BLaER1 treated with 17β-estradiol and CSF1 and Interleukin-3, amounts not matched to agents 10 nM and 100 nM (cell line): ENCODE measurements around the gene PAX3.

Source experiments
- H3K27ac ChIP-seq, 11 experiments: shearing (Covaris generic); formaldehyde crosslinking; 2 replicates each; pipeline ENCODE4 v1.8.1; 2022
- H3K27me3 ChIP-seq, 11 experiments: shearing (Covaris generic); formaldehyde crosslinking; 2 replicates each; pipeline ENCODE4 v1.8.1; 2022
- H3K36me3 ChIP-seq, 11 experiments: shearing (Covaris generic); formaldehyde crosslinking; 2 replicates each; pipeline ENCODE4 v1.8.1; 2022
- H3K4me1 ChIP-seq, 10 experiments: shearing (Covaris generic); formaldehyde crosslinking; 2 replicates each; pipeline ENCODE4 v1.8.1; 2022
- H3K4me2 ChIP-seq, 11 experiments: shearing (Covaris generic); formaldehyde crosslinking; 2 replicates each; pipeline ENCODE4 v1.8.1; 2022
- H3K4me3 ChIP-seq, 10 experiments: shearing (Covaris generic); formaldehyde crosslinking; 2 replicates each; pipeline ENCODE4 v1.8.1; 2022
- H3K9ac ChIP-seq, 11 experiments: shearing (Covaris generic); formaldehyde crosslinking; 2 replicates each; pipeline ENCODE4 v1.8.1; 2022
- H3K9me3 ChIP-seq, 11 experiments: shearing (Covaris generic); formaldehyde crosslinking; replicated peaks in 1 of 11; 2 replicates each; pipeline ENCODE4 v1.8.1; 2022
- H4K20me1 ChIP-seq, 11 experiments: shearing (Covaris generic); formaldehyde crosslinking; 2 replicates each; pipeline ENCODE4 v1.8.1; 2022
- Cebpa-rat ChIP-seq, 11 experiments: shearing (Covaris generic); IDR thresholded peaks; 2 replicates each; pipeline ENCODE4 v1.8.1; 2022

Gene PAX3

DNA sequence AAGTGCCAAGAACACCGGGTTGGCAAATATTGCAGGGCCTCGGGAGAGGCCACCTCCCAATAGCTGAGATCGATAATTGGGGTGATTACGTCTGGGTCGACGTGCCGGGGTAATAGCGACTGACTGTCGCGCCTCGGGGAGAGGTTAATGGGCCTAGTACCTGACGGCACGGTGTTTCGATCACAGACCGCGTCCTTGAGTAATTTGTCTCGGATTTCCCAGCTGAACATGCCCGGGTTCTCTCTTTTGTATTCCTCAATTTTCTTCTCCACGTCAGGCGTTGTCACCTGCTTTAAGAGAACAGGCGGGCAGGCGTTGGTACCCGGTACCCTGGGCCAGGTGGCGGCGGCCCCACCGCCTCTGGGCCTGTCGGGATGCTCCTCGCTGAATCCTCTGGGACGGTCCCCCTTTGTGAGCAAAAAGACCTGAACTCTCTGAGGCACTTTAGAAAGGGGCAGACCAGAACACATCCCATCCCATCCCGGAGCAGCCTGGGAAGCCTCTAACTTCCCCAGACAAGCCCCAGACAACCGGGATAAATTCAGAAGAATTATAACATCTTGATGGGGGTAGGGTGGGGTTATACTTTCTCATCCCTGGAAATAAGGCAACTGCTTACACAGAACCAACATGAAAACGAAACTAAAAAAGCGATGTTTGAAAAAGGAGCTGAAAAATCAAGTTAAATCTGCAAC is 3.3 kb downstream of the PAX3 start:
- Histone ChIP-seq H4K20me1 (peaks cover 0 to 6% (median 0%) of the 10 kb centered on the region in 11 experiments; a peak in 5 of 22 replicates), H3K27ac (no peak overlapping the region), H3K9me3 (peaks cover 43 to 75% (median 60%) of the 10 kb centered on the region in 11 experiments), H3K4me3 (peak overlapping the region in 5 of 10 experiments; percentile 4 to 42 (median 27); a peak in 7 of 20 replicates), H3K9ac (no peak overlapping the region), H3K27me3 (peaks cover 99 to 100% (median 100%) of the 10 kb centered on the region in 11 experiments), H3K4me1 (peaks cover 0 to 12% (median 0%) of the 10 kb centered on the region in 10 experiments; a peak in 4 of 20 replicates), H3K36me3 (no peaks in the 10 kb centered on the region), H3K4me2 (peak overlapping the region in 8 of 11 experiments; percentile 3 to 64 (median 13); a peak in 8 of 22 replicates)
- no peak for TF ChIP-seq Cebpa-rat (IDR thresholded peaks at IDR 0.05)

DNA sequence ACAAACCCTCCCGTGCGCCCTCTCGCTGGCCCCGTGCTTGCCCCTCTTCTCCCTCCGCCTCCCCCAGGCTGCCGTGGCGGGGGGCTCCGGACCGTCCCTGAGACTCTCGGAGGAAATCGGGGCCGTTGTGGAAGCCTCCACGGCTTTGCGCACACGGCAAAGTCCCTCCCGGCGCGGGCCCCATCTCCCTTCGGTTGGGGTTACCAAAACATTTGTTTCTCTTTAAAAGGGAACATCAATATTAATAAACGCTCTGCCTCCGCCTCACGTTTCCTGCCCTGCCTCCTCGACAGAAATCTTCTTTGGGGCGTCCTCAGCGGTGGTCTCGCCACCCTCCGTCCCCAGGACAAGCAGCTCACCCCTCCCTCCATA is 3.8 kb downstream of the PAX3 start:
- H3K4me2 ChIP-seq, result peak overlapping the region in 1 of 11 experiments; percentile 55; a peak in 3 of 22 replicates
- H3K4me3 ChIP-seq, result peak overlapping the region in 1 of 10 experiments; percentile 42; a peak in 2 of 20 replicates
- peaks cover 99 to 100% (median 100%) of the 10 kb centered on the region in 11 experiments for H3K27me3 ChIP-seq
- peaks cover 40 to 70% (median 58%) of the 10 kb centered on the region in 11 experiments for H3K9me3 ChIP-seq
- H3K4me1 ChIP-seq, result peaks cover 0 to 15% (median 0%) of the 10 kb centered on the region in 10 experiments; a peak in 4 of 20 replicates
- H3K36me3 ChIP-seq, result no peaks in the 10 kb centered on the region
- no peak overlapping the region for H3K27ac ChIP-seq
- TF ChIP-seq Cebpa-rat (IDR thresholded peaks at IDR 0.05), result no peak
- peaks cover 0 to 6% (median 0%) of the 10 kb centered on the region in 11 experiments; a peak in 5 of 22 replicates for H4K20me1 ChIP-seq
- no peak overlapping the region for H3K9ac ChIP-seq

DNA sequence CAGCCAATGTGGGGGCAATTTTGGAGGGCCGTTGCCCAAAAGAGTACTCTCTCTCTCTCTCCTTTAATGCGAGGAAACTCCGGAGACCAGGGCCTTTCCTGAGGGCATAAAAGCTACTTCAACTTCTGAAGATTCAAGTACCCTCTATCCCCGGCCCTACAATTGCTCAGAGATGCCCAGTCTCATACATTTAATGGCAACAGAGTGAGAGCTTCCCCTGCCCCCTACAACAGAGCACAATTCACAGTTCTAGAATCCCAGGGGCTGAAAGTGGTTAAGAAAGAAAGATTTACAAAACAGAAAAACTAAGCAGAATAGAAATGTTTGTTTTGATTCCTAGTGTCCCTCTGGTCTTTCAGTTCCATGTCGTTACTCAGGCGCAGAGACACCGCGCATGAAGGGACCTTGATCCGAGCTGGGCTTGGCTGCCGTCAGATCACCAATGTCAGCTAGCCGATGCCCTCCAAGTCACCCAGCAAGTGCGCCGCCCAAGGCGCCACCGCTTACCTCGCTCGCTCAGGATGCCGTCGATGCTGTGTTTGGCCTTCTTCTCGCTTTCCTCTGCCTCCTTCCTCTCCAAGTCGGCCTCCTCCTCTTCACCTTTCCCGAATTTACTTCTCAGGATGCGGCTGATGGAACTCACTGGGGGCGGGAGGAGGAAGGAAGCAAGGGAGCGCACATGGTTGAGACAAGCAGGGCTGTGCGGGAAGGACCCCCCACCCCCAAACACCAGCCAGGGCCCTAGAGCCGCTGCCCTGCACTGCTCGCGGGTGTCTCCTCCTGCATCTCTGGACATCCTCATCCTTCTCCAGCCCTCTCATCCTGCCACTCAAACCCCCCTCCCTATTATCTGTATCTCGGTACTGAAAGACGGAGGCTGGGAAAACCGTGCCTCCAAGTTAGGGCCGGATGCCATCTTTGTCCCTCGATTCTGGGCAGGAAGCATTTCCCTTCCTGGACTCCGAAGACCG is 4.9 kb downstream of the PAX3 start:
- H3K9ac ChIP-seq, result no peak overlapping the region
- no peak overlapping the region for H3K27ac ChIP-seq
- H4K20me1 ChIP-seq, result peaks cover 0 to 6% (median 0%) of the 10 kb centered on the region in 11 experiments; a peak in 5 of 22 replicates
- peaks cover 0 to 15% (median 0%) of the 10 kb centered on the region in 10 experiments; a peak in 4 of 20 replicates for H3K4me1 ChIP-seq
- no peaks in the 10 kb centered on the region for H3K36me3 ChIP-seq
- H3K27me3 ChIP-seq, result peaks cover 99 to 100% (median 100%) of the 10 kb centered on the region in 11 experiments
- H3K4me3 ChIP-seq, result no peak overlapping the region; a peak in 1 of 20 replicates
- peaks cover 31 to 59% (median 49%) of the 10 kb centered on the region in 11 experiments for H3K9me3 ChIP-seq
- H3K4me2 ChIP-seq, result no peak overlapping the region
- no peak for TF ChIP-seq Cebpa-rat (IDR thresholded peaks at IDR 0.05)

DNA sequence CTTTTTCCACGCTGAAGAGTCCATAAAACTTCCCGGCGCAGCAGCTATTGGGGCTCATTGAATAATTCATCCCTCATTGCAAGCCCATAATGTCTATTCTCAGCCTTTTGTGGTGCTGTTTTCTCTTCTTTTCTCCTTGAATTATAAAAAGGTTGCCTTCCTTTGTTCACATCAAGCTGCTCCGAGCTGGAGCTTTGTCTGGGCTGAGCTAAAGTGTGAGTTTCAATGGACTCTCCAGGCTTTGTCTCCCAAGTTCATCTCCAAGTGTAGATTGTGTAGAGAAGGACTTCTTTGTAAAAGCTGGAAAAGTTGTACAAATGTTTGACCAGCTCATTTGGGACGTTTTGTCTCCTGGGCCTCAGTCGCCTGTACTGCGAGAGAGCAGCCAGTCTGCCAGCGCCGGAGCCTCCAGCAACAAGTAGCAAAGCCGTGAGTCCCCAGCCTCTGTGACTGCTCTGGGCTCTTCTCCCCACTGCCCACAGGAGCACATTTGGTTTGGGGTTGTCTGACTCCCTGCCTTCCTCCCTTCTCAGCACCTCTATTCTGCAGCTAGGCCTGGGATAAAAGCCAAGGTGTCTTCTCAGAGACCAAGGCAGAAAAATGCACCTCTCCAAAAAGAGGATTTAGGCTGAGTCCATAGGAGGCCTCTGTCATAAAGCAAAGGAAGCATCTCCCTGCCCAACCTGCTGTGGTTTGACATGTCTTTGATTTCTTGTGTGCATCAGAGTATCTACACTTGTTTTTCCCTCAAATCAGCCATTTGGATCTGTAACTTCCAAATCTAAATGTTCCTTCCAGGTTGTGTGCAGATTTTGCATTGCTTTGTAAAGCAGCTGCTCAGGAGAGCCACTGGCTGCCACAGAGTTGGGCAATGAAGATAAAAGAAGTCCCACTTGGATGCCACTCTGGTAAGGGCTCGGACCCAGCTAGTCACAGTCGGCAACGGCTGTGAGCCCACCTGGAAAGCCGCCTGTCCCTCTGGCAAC is 6.4 kb downstream of the PAX3 start:
- Histone ChIP-seq H3K9ac (no peak overlapping the region), H3K27me3 (peaks cover 96 to 100% (median 100%) of the 10 kb centered on the region in 11 experiments), H3K36me3 (no peaks in the 10 kb centered on the region), H3K4me3 (no peak overlapping the region), H3K27ac (no peak overlapping the region), H4K20me1 (peaks cover 0 to 6% (median 0%) of the 10 kb centered on the region in 11 experiments; a peak in 5 of 22 replicates), H3K9me3 (peaks cover 16 to 44% (median 34%) of the 10 kb centered on the region in 11 experiments), H3K4me1 (peaks cover 0 to 21% (median 0%) of the 10 kb centered on the region in 10 experiments; a peak in 4 of 20 replicates), H3K4me2 (no peak overlapping the region)
- no peak for TF ChIP-seq Cebpa-rat (IDR thresholded peaks at IDR 0.05)

DNA sequence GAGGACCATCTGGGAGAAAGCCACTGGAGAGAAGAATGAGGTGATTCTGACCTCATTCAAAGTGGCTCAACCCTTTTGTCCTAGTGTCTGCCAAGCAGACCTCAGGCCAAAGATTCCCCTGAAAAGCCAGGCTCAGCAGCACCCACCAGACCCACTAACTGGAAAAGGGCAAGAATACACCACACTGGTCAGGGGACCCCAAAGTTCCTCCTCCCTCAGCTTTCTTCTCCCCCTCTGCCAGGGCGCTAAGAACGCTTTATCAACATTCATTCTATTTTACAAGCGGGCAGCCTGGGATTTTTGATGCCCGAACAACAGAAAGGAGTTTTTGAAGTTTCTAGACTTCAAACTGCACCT is 7.3 kb downstream of the PAX3 start:
- Histone ChIP-seq H3K4me3 (no peak overlapping the region), H4K20me1 (peaks cover 0 to 6% (median 0%) of the 10 kb centered on the region in 11 experiments; a peak in 4 of 22 replicates), H3K9me3 (peaks cover 7 to 34% (median 25%) of the 10 kb centered on the region in 11 experiments; a peak in 21 of 22 replicates), H3K4me1 (peaks cover 0 to 21% (median 0%) of the 10 kb centered on the region in 10 experiments; a peak in 4 of 20 replicates), H3K36me3 (no peaks in the 10 kb centered on the region), H3K9ac (no peak overlapping the region), H3K27ac (no peak overlapping the region), H3K27me3 (peaks cover 94 to 100% (median 99%) of the 10 kb centered on the region in 11 experiments), H3K4me2 (no peak overlapping the region)
- no peak for TF ChIP-seq Cebpa-rat (IDR thresholded peaks at IDR 0.05)

DNA sequence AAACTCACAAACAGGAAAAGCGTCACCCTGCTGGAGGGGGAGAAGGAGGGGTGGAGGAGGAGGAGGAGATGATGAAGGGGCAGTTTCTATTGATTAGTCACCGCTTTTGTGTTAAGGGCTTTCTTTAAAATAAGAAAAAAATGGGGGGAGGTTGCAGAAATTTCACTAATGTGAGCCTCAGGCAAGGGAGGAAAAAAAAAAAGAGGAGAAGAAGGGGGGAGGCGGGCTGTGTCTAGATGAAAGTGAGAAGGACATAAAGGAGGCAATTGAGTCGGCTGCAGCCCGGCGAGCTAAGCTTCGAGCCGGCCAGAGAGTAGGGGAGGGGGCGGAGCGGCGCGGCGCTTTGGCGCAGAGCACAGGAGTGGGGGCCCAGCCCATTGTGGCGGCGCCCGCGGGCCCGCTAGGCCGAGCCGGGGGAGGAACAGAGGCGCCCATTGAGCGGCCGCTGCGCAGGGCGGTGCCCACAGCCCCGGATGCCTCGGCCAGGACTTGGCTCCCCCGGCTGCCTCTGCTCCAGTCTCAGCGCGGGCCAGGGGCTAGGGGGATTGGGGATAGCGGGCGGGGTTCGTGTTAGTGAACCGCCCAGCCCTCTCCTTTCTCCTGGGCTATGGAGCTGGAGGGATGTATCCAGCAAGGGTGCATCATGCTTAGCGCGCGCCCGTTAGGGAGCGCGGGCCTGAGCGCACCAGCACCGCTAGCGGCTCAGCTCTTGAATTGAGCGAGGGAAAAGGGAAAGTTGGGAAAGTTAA is 7.9 kb downstream of the PAX3 start:
- Histone ChIP-seq H3K27ac (no peak overlapping the region), H3K27me3 (peaks cover 88 to 100% (median 96%) of the 10 kb centered on the region in 11 experiments), H3K9ac (no peak overlapping the region), H3K9me3 (peaks cover 7 to 30% (median 19%) of the 10 kb centered on the region in 11 experiments; a peak in 21 of 22 replicates), H3K4me3 (no peak overlapping the region), H3K4me2 (peak overlapping the region in 2 of 11 experiments; percentile 24 to 31; a peak in 3 of 22 replicates), H3K36me3 (no peaks in the 10 kb centered on the region), H3K4me1 (peaks cover 0 to 21% (median 0%) of the 10 kb centered on the region in 10 experiments; a peak in 4 of 20 replicates), H4K20me1 (peaks cover 0 to 6% (median 0%) of the 10 kb centered on the region in 11 experiments; a peak in 4 of 22 replicates)
- TF ChIP-seq Cebpa-rat (IDR thresholded peaks at IDR 0.05), result no peak

DNA sequence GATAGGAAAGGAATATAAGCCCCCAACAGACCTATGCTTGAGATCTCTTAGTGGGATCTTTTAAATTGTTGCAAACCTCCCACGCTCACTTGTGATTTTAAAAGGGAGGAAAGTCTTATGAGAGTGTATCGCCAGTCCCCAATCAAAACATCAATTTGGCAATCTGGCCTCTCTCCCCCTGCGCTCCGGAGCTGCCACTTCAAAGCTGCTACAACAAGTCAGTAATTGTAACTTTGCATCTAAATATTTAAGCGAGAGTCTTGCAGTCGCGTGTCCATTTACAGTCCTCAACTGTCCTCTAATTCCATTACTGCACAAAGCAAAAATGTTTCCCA is 8.4 kb downstream of the PAX3 start:
- Histone ChIP-seq H3K4me1 (peaks cover 0 to 16% (median 0%) of the 10 kb centered on the region in 10 experiments; a peak in 4 of 20 replicates), H3K4me3 (no peak overlapping the region)

More for the DNA sequence above, 8.4 kb downstream of the PAX3 start:
- Histone ChIP-seq H4K20me1 (peaks cover 0 to 4% (median 0%) of the 10 kb centered on the region in 11 experiments; a peak in 4 of 22 replicates), H3K9ac (no peak overlapping the region), H3K4me2 (peak overlapping the region in 2 of 11 experiments; percentile 24 to 31; a peak in 3 of 22 replicates), H3K9me3 (peaks cover 6 to 25% (median 14%) of the 10 kb centered on the region in 11 experiments; a peak in 21 of 22 replicates), H3K27ac (no peak overlapping the region), H3K27me3 (peaks cover 83 to 96% (median 90%) of the 10 kb centered on the region in 11 experiments), H3K36me3 (no peaks in the 10 kb centered on the region)
- no peak for TF ChIP-seq Cebpa-rat (IDR thresholded peaks at IDR 0.05)
